HG03103 (cell line): ENCODE measurements around the gene POTEJ.
"Not testable (repeated sequence)": the region's sequence is repeated elsewhere in the genome, so short reads cannot be mapped to it uniquely, and the experiment has no call there.

Experiments used
- ATAC-seq: cut with Tn5 transposase; IDR thresholded peaks from one replicate; pipeline ENCODE4 v1.9.1; 2021; ENCODE audit warnings: low read depth; ENCODE audit not compliant: unreplicated experiment

POTEJ gene

DNA sequence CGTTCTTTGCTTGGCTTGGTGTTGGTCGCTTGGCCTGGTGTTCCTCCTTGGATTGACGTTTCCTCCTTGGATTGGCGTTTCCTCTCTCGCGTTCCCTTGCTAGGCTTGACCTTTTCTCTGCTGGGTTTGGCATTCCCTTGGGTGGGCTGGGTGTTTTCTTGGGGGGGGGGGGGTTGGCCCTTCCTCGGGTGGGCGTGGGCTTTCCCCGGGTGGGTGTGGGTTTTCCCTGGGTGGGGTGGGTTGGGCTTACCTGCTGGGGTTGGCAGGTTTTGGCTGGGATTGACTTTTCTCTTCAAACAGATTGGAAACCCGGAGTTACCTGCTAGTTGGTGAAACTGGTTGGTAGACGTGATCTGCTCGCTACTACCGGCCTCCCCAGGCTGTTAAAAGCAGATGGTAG is at the start of gene POTEJ:
POTEJ (plus strand) TSS at position 301 of the 400 bp plus-strand sequence; CDS start at position 394, 93 bp downstream.
- not testable (repeated sequence) for ATAC-seq

DNA sequence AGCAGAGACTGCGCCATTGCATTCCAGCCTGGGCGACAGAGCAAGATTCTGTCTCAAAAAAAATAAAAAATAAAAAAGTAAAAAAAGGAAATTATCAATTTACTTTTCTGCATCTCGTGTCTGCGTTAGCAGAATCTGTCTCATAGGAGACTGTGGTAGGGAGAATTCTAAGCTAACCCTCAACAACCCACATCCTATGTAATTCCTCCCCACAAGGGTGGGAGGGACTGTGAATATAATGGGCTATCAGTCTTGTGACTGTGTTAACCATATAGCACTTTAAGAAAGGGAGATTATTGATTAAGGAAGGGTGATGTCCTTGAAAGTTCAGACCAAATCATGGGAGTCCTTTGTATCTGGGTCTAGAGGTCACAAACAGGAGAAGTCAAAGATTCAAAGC is 45.1 kb upstream of the POTEJ start:
- ATAC-seq, result not testable (repeated sequence)

DNA sequence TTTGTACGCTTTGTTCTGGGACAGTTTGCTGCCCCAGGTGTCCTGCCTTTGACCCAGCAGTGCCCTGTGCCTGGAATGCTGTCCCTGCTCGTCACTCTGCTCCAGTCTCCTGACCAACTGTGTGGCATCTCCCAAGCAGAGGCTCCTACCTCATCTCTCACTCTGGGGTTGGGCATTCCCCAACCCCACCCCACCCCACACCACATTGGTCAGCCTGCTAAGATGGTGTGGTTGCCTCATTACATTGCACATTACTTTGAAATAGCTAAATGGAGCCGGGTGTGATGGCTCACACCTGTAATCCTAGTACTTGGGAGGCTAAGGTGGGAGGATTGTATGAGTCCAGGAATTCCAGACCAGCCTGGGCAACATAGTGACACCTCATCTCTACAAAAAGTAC is 39.3 kb upstream of the POTEJ start:
- not testable (repeated sequence) for ATAC-seq

DNA sequence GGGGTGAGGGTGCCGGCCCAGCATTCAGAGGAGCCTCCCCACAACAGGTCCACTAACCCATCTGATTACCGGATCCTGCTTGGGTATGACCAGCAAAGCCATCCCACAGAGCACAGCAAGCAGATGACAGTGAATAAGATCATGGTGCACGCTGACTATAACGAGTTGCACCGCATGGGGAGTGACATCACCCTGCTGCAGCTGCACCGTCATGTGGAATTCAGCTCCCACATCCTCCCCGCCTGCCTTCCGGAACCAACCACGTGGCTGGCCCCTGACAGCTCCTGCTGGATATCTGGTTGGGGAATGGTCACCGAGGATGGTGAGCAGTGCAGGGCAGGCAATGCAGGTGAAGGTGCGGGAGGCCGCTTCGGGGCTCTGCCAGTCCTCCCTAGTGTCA is 37.0 kb upstream of the POTEJ start:
- not testable (repeated sequence) for ATAC-seq

DNA sequence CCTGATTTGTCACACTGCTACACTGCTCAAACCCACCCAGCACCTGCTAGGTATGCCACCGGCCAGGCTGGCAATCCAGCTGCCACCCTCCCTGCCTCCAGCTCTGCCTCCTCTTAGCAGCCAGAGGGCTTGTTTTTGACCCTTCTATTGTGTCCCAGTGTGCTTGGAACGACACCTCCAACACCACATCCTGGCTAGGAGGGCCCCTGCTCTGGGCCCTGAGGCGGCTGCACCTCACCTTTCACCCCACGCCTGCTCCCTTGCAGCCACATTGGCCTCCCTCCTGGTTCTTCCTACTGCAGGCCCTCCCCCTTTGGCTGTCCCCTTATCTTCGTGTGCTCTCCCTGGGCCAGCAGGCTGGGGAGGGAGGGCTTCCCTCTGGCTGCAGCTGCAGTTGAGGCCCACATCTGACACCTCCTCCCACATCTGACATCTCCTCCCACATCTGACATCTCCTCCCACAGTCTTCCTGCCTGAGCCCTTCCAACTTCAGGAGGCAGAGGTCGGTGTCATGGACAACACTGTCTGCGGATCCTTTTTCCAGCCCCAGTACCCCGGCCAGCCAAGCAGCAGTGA is 34.9 kb upstream of the POTEJ start:
- not testable (repeated sequence) for ATAC-seq

DNA sequence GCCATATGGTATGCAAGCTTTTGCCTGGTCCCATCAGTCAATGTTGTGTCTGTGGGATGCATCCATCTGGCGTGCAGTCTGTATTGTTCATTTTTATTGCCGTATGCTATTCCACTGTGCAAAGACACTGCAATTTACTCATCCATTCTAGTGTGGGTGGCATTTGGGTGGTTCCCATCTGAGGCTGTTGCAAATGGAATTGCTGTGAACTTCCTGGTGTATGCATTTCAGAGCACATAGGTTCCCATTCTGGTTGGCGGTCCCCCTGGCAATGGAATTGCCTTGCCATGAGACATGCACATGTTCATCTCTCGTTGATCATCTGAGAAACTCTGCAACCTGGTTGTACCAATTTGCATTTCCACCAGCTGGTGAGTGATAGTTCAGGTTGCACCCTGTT is 33.7 kb upstream of the POTEJ start:
- not testable (repeated sequence) for ATAC-seq

DNA sequence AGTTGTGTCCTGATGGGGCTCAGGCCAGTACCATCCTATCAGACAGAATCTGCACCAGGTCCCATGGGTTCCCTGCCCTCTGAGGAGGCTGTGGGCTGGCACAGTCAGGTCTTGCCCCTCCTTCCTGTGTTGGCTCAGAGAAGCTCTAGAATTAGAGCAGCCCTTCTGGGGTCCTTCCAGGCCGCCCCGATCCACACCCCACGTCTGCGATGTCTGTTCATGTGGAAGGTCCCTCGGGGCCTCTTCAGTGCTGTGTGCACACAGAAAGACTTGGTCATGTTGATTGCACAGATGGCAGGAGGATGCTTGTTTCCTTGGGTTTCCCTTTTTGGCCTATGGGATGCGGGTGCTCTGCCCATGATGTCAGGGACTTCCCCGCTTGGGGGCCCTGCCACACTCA is 32.1 kb upstream of the POTEJ start:
- not testable (repeated sequence) for ATAC-seq

DNA sequence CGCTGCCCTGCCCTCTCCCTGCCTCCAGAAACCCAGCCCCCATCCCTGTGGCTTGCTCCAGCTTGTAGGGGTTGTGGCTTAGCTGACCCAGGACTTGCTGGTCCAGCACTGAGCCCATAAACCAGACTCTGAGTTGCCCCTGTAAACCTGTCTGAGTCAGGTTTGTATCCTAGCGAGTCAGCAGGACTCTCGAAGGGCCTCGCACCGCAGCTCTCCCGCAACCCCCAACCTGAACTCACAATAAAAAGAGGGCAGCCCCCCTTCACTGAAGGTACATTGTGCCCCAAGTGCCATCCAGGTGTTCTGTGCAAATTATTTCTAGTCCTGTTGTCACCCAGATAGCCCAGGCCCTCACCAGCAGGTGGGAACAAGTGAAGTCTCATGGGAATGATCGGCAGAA is 29.7 kb upstream of the POTEJ start:
- ATAC-seq, result not testable (repeated sequence)

DNA sequence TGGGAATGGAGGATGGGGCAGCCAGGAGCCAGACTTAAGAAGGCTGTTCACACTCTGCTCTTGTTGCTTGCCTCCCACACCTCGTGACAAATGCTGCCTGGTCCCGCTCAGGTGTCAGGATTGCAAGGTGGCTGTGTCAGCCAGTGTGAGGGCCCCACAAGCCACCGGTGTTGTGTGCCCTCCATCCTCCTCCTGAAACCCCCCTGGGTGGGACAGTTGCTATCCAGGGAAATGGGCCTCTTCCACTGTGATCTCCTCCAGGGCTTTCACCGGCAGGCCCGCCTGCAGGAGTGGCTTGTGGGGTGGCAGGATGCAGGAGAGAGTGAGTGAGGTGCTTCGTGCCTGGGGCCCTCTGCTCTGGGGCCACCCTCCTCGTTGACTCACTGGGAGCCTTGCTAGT is 28.3 kb upstream of the POTEJ start:
- ATAC-seq, result not testable (repeated sequence)

DNA sequence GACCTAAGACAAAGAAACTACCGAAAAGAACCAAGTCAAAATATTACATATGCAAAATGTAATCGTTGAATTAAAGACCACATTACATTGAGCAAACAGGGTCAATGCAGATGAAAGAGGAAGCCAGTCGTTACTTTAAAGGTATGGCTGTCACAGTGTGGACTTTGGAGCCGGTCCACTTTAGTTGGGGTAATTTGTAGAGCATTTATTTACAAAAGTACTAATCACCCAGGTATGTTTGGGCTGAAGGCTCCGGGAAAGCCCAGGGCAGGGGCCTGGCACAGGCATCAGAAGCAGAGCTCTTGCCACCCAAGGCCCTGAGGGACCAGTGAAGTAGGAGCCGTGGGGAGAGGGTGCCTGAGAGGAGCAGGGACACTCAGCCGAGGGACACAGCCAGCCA is 27.7 kb upstream of the POTEJ start:
- ATAC-seq, result not testable (repeated sequence)

DNA sequence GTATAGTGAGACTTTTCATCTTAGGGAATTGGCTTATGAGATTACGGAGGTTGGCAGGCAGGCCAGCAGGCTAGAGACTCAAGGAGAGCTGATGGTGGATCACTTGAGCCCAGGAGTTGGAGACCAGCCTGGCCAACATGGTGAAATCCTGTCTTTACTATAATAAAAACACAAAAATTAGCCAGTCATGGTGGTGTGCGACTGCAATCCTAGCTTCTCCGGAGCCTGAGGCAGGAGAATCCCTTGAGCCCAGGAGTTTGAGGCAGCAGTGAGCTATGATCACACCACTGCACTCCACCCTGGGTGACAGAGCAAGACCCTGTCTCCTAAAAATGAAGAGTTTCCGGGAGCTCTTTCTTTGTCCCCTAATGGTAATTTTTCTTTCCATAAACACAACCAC is 26.5 kb upstream of the POTEJ start:
- not testable (repeated sequence) for ATAC-seq

DNA sequence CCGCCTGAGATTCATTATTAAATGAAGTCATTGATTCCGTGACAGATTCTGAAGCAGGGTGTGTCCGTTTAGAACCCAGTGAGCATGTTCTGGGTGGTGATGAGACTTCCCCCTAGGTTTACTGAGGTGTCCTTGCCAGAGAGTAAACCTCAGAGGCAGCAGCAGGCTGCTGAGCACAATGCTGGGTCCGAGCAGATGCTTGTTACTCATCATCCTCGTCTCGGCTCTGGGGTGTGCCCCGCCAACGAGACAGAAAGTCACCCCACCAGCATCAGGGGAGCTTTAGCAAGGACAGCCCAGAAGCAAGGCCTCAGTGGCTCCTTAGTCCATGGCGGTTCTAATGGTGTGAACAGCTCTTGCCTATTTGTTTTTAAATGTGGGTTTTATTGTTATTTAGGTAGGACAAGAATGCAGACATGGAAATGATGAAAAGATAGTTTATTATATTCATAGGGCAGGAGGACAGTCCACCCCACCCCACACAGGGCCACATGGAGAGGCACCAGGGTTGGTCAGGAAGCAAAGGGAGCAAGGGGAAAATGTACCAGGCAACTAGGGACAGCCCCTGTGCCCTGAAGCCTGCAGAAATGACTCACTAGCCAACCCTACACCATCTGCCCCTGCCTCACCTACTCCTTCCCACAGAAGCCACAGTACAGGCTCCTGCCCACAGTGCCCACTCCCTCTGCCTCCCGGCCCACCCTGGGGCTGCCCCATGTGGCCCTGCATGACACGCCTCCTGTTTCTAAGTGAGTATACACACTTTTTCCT is 22.4 kb upstream of the POTEJ start:
- ATAC-seq, result peak; percentile 61

DNA sequence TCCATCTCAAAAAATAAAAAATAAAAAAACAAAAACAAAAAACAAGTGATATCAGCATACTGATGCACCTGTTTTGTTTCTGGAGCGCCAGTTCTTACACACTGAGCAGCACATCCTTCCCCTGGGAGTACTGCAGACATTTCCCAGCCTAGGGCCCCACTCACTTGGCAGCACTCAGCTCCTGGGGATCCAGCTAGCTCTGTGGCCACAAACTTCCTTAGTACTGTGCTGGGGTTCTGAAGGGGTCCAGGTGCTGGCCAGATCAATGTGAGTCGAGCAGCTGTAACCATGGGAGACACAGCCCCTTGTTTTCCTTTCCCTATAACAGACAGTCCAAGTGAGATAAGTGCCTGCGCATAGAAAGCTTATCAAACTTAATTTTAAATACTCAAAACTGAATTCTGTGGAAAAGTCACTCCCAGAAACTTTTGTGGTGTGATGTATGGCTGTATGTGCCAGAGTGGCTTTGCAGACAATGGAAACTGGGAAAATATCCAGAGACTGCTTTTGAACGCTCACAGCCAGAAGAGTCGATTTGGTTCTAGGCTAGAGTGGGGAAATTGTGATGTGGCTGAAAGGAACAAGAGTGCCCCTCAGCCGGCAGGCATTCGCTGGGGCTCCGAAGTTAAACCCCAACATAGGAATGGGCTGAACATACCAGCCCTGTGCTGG is 20.9 kb upstream of the POTEJ start:
- ATAC-seq, result not testable (repeated sequence)

DNA sequence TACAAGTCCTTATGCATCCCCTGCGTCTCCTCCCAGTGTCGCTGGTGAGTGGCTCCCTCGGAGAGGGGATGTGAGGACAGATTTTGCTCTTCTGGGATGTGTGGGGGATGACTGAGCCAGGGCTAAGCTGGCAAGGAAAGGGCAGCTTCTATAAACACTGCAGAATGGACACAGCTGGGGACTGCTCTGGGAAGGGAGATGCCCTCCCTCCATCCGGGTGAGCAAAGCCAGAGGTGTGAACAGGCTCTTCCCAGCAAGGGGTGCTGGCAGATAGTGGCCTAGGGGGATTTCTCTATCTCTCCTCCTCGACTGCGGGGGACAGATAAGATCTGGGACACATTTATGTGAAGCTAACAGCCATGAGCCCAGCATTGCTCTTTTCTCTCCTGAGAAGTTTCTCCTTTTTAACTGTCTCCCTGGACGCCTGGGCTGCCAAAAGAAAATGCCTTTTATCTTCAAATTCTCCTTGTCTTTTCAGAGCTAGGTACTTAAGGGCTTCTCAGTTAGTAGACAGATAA is 20.3 kb upstream of the POTEJ start:
- ATAC-seq, result not testable (repeated sequence)

DNA sequence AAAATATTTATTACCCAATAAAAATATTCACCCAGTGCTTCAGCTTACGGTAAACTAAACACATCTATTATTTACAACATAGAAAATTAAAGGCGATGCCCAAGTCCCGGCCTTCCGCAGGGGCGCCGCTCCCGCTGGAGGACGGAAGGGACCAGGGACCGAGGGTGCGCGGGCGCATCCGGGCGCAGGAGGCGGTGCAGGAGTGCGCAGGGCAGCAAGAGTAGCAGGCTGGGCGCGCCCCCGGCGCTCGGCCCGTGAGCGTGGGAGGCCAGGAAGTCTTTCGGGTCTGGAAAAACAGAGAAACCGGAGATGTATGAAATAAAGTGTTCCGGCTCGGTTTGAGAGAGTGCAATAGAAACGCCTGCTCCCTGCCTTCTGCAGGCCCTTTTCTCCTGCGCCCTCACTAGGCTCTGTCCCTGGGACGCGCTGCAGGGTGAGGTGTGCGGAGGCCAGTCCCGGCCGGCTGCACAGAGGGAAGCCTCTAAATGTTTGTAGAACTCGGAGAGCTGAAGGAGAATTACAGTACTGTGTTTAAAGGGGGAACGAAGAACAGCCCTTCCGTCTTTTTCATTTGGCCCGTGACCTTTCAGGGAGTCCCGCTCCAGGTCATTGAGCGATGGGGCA is 18.3 kb upstream of the POTEJ start:
- not testable (repeated sequence) for ATAC-seq

DNA sequence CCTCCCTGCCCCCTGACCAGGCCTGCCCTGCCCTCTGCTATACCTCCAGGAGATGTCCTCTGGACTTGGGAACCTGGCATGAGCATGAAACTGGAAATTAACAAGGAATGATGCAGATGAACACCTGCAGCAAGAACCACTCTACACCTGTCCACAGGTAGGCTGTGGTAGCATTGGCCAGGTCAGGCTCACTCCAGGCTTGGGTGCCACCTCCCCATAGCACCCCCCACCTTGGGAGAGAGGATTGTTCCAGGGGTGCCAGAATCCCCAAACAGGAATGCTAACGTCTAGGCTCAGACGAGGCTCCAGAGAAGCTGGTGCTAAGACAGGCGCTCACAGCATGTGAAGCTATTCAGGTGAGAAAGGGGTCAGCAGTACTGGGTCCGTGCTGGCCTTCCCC is 17.2 kb upstream of the POTEJ start:
- not testable (repeated sequence) for ATAC-seq

DNA sequence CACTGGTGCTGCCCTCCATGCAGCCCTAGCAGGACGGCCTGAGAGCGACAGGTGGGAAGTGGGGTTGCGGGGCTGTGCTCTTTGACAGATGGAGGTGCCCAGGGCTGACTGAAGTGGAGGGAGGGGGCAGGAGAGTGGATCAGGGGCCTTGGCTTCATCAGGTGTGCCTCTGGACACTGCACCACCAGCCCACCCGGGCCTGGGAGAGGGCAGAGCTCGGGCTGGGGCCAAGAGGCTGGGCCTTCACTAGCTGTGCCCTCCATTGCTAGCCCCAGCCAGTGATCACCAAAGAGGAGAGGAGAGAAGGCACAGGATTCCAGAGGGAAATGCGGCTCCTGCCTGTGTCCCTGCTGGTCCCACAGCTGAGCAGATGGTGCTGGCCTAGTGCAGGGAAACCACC is 14.5 kb upstream of the POTEJ start:
- ATAC-seq, result not testable (repeated sequence)

DNA sequence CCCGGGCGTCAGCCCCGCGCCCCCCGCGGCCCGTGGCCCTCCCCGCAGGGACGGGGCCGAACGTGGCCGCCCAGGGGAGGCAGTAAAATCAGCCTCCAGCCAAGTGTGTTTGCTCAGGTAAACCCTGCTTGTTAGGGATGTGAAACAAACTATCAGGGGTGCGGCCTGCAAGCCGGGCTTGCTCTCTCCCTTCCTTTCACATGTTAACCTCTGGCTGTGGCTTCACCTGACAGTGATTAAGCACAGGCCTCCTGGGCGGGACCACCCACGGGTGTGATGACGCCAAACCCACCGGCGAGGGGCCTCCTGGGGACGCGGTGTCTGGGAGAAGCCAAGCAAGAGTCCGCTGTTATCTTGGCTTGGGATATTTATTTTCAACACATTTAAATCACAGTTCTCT is 13.2 kb upstream of the POTEJ start:
- ATAC-seq, result not testable (repeated sequence)

DNA sequence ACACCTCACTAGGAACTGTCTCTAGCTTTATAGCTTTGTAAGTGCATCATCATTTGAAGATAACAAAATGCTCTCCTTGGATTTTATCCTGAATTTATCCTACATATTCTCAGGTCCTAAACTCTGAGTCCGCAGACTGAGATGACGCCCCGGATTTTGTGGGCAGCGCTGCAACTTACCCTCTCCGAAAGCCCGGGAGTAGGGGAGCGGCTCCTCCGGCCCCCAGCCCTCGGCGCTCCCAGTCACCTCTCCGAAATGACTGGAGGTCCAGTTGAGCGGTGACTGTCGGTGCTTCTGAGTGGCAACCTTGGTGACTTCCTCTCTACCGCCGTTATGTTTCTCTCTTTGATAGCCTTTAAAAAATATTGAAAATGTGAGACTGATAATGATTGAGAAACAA is 12.8 kb upstream of the POTEJ start:
- ATAC-seq, result not testable (repeated sequence)

DNA sequence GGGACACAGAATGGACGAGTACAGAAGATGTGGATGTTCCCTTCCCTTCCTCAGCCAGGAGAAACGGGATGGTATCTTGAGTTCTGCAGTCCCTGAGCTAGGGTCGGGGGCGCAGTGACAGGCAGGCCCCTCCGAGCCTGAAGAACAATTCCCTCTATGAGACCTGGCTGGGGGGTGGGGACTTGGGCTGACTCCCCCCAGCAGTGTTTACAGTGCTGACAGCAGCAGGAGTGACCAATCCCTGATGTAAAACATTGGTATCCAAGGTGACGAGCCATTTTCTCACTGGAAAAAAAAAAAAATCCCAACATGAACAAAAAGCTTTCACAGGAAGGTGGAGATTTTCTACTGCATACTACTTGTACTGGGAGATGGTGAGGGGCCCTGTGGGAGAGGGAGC is 11.8 kb upstream of the POTEJ start, which contains the start of gene CFC1:
CFC1 (minus strand) TSS at position 183 of the 400 bp plus-strand sequence. CDS start 288 bp downstream, outside the sequence.
- ATAC-seq, result not testable (repeated sequence)

DNA sequence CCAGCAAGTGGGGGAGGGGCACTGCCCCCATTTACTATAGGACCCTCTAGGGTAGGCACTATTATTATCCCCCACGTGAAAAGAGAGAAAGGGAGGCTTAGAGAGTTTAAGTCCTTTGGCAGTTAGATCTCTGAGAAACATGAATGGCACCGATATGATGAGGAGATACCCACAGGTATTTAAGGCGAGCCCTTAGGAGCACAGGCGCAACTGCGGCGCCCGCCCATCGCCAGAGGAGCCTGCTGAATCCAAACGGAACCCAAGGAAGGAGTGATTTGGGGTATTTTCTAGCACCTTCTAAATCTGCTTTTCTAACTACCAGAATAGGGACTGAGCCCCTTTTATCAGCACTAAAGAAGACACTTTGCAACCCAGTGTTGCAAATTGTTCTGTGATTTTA is 11.3 kb upstream of the POTEJ start:
- not testable (repeated sequence) for ATAC-seq
